NCI-H146 treated with DMSO at 0.1 percent for 48 hours (cell line): ENCODE measurements around the gene SUN3.
"Not testable (repeated sequence)": the region's sequence is repeated elsewhere in the genome, so short reads cannot be mapped to it uniquely, and the experiment has no call there.

ENCODE experiments used
- DNase-seq: peaks from one replicate; lab custom pipeline; 2025; ENCODE audit not compliant: unreplicated experiment; lab: John Stamatoyannopoulos, UW

SUN3 gene

DNA sequence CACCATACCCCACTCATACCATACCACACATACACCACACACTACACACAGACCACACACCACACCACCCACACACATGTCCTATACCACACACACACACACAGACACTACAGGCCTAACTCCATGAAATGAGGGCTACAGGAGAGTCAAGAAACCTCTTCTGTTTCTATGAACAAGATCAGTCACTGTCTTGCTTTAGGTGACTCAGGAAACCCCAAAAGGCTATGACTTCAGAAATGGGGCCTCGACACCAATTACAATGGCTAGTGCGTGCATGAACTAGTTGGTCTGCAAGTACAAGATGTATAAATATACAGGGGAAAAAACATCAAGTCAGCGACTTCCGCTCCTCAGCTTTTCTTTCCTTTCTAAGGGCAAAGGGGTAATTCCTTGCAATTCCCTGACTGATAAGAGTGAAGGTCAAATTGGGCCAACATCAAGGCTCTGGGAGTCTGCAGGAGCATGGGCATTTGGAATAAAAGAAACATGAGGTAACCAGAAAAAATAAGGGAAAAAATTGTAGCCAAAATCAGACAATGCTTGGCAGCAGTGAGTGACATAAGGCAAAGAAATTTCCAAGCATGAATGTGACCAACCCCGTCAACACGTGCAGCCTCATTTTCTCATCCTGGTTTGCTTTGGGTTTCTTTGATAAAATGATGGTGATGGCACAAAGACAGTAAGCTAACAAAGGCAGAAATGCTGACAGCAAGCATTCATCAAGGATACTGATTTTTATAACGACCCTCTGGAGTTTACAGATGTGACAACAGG, 82.1 kb downstream of the SUN3 start:
- no peak for DNase-seq

DNA sequence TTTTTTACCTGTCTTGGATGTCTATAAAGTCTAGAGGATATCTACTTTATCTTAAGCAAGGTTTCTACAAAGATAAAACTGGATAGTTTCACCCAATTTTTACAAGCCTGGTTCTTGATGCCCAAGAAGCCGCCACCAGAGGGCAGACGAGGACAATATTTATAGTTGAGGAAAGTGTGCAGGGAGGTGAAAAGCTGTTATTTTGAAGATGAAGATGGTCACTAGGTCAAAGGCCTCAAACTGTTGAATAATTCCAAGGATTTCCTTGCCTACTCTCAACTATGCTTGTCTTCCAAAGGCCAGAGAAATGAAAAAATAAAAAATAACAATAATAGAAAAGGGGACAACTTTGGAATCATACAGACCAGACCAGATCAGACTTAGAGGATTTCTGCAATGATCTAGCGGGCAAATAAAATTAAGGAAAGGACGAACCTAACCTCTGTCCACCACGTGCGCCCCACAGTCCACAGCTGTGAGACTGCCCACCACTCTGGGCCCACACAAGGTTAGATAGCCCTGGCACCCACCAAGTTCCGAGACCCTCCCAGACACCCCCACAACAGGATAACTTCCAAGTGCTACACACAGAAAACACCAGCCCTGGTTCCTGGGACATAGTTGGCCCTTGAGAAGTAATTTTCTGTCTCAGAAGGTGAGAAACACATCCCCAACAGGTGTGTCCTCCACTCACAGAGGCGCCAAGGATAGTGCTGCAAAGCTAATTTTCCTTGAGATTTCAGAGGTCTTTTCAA, 83.5 kb downstream of the SUN3 start:
- DNase-seq = peak; percentile 11

DNA sequence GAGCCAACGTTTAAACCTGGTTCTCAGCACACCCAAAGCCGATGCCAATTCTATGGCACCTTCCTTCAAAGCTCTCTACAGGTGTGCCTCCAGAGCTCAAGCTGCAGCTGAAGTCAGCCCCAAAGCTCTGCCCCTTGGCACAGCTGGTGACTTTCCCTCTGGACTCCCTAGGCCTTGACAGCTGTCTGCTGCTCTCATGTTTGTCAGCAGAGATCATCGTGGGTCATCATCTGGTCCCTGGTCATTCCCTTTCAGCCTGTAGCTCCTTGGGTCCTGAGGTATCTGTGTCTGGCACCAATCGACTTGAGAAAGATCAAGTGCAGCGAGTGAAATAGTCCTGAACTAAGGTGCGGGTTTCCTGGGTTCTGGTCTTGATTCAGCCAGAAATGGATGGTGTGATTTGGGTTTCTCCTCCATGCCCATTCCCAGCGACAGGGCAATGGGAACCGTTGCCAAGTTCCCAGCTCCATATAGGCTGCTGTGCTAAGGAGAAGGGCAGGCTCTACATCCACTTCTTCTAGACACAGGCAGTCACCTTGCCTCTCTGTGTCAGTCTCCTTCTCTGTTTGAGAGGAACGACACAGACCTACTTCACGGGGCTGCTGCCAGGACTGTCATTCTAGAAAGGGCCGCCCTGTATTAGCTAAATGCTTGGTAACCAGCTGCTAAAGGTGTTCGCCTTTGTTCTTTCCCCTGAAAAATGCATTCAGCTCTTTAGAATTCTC, 84.2 kb downstream of the SUN3 start:
- DNase-seq = no peak

DNA sequence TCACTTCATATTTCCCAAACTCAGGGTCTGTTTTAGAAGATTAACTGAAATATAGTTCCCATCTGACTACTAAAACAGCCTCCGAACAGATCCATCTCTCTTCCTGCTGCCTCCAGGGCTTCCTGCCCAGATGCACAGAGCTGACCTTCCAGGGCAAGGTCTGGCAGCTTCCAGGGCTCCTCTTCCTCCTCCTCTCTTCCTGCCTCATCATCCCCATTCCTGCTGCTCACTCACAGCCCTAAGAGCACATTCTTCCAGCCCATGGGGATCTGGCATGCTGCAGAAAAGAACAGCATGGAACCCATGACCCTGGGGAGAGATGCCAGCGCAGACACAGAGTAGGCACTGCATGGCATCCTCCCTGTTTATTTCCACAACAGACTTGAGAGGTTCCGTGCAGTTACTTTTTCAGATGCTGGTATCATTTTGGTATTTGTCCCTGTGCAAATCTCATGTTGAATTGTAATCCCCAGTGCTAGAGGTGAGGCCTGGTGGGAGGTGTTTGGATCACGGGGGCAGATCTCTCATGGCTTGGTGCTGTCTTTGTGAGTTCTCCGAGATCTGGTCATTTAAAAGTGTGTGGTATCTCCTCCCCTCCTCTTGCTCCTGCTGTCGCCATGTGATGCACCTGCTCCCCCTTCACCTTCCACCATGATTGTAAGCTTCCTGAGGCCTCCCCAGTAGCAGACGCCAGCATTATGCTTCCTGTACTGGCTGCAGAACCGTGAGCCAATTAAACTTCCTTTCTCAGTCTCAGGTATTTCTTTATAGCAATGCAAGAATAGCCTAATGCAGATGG, 85.0 kb downstream of the SUN3 start:
- no peak for DNase-seq

DNA sequence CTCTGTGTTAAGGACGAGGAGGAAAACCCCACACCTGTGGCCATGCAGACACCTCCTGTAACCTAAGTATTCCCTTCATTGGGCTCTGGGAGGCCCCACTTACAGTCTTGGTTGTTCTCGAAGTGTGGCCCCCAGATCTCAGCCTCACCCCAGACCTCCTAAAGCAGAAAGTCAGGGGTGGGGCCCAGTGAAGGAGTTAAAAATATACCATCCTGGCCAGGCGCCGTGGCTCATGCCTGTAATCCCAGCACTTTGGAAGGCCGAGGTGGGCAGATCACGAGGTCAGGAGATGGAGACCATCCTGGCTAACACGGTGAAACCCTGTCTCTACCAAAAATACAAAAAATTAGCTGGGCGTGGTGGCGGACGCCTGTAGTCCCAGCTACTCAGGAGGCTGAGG, 86.3 kb downstream of the SUN3 start:
- DNase-seq = not testable (repeated sequence)

DNA sequence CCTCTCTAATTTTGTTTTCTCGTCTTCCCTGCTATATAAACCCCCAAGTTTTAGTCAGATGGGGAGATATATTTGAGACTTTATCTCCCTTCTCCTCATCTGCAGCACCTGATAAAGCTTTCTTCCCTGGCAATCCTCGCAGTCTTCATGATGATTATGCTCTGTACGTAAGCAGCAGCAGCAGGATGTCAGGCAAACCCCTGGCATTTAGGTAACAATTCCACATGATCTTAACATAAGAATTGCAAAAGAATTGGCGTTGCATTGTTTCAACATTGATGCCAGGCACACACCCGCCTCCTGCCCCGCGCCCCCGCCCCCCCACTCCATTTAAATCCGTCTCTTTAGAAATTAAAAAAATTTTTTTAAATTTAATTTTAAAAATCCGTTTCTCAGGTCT, 86.8 kb downstream of the SUN3 start:
- no peak for DNase-seq

DNA sequence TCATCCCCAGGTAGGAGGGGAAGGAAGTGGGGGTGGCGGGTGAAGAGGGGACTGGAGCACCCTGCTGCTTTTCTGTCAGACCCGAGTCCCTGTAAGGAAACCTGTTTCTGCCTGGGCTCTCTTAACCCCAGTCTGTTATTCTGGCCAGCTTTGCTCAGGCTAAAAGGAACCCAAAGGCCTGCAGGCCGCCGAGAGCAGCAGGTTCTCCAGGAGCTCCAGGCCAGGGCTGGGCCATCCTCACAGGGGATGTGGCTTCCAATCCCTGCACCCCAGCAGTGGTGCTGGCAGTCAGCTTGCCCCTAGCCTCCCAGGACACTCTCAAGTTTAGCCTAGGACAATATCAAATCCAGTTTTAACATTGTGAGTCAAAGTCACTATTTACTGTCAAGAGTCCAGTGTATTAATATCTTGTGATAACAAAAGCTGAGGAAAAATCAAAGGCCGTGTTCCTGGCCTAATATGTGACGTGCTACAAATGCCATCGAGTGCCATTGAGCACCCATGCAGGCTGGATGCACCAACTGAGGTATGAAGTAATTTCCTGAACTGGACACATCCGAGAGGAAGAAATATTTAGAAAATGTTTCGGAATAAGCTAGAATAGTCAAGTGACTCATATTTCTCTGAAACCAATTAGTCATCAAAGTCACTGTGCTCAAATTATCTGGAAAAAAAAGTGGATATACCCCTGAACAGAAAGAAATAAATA, 87.6 kb downstream of the SUN3 start:
- DNase-seq = no peak

DNA sequence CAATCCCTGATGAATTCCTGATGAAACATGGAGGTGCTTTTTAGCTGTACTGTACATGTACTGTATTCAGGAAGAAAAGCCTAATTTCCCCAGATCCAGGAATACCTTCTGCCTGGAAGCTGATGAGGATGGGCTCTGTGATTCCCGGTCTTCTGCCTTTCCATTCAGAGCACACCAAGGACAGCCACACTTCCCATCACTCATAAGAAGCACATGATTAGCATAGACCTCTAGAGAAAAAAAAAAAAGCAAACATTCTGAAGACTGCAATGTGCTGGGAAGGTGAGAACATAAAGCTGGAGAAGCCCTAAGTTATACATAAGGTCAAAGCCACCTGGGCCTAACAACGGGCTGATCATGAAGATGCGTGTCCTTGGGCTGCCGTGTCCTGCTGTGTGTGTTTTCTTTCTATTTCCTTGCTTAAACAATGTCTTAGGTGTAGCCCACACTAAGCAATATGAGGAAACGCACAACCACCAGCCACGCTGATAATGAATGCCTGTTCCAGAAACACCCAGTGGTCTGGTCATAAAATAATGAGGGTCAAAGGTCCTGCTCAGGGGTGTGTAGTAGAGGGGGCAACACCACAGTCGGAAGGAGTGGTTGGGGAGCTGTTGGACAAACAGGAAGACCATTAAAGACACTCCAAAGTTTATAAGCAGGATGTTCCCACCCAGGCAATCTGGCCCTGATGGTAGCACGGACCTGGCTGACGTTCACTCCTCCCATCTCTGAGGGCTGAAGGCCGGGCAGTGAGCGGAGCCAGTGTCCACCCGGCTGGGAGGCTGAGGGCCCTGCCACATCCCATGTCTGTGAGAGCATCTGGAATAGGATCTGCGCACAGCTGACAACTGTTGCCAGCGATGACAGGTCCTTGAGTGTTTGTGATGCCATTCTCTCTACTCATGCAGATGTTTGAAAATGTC, 88.6 kb downstream of the SUN3 start:
- DNase-seq = no peak

DNA sequence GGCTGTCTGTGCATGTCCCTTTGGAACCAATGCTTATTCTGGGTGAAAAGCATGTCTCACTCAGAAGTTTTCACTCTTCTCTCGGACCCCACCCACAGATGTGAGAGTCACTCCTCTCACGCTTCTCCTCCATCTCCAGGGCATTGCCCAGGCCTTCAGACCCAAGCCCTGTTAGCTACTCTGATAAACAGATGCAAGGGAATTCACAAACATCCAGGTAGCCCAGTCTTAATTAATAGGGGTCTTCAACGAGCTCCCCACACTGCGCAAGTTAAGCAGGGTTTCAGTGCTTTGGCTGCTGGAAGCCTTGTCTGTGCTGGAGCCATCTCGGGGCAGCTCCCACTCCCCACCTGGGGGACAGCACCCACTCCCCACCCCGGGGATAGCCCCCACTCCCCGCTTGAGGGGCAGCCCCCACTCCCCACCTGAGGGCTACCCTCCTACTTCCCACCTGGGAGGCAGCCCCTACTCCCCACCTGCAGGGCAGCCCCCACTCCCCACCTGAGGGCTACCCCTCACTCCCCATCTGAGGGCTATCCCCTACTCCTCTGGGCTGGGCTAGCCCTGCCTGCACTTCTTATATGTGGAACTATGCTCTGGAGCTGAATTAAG, 89.4 kb downstream of the SUN3 start:
- no peak for DNase-seq

DNA sequence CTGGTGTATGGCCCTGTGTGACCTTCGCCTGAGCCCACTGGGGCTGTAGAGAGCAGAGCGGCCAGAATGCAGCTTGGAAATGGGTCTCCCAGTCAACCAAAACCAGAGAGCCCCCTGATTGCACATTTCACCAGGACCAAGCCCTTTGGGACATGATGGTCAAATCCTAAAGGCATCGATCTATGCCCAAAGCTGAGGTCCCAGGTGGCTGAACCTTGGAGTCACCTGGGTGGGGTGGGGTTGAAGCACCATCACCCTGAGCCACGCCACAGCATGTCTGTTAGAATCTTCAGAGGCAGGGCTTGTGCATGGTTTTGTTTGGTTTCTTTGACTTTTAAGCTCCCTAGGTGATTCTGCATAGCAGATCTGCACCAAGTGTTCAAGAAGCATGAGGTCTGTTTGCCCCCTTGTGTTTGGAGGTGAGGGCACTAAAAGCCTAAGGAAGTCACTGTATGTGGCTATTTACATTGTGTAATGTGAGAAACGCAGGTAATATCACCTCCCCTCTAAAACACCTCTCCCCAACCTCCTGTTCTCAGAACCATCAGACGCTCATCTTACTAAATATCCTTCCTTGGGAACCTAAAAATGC, 90.2 kb downstream of the SUN3 start:
- DNase-seq = no peak

DNA sequence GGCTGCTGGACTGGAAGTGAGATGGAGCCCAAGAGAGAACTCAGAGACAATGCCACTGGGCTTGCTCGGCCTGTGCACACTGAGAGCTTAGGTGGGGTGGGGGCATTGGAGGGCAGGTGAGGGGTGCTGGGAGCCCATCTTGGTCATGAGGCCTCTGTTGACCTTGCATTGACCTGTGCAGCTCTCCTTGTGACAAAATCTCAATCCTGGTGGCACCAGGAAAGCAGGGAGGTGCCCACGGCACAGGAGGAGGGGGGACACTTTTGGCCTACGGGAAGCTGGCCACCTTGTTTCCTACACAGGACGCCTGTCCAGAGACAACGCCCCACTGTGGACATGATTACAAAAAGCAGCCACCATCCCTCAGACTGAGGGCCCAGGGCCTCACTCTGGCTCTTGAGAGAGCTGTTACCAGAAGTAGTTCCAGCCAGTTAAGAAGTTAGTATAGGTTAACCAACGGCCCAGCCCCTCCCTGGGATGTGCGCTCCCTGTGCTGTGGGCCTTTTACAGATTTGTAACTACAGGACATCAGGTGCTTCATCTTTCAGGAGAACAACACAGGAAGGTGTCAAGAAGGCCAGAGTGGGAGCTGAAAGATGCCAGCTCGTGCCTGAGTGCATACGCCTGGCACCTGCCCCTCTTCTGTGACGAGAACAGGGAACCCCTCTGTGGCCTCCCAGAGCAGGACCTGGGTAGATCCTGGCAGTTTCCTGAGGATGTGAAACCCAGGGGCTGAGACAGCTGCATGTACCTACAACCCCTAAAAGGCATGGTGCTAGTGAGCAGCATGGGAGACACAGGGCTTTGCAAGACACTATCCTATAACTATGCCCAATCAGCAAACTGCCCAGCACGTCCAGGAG, 91.0 kb downstream of the SUN3 start:
- DNase-seq = no peak
